HG03135 (cell line): ENCODE measurements around the gene TANGO2.

Experiments
- ATAC-seq: cut with Tn5 transposase; IDR thresholded peaks from one replicate; pipeline ENCODE4 v1.9.1; 2021; ENCODE audit warnings: mild to moderate bottlenecking, moderate library complexity; ENCODE audit not compliant: unreplicated experiment

Gene TANGO2

GRCh38 chr22:20020533-20021195, at the start of gene TANGO2:
TANGO2 (plus strand) TSS chr22:20021110; CDS start chr22:20036799, 15,689 bp downstream.
- ATAC-seq = peak; percentile 77

- ATAC-seq = no peak
These were observed 49.4 kb upstream of the TANGO2 start for GRCh38 chr22:19971276-19972124.

GRCh38 chr22:19972251-19972650, 48.7 kb upstream of the TANGO2 start:
- no peak for ATAC-seq

- no peak for ATAC-seq
These were observed 48.0 kb upstream of the TANGO2 start for GRCh38 chr22:19972652-19973550.

GRCh38 chr22:19973551-19974267, 47.2 kb upstream of the TANGO2 start:
- no peak for ATAC-seq

DNA sequence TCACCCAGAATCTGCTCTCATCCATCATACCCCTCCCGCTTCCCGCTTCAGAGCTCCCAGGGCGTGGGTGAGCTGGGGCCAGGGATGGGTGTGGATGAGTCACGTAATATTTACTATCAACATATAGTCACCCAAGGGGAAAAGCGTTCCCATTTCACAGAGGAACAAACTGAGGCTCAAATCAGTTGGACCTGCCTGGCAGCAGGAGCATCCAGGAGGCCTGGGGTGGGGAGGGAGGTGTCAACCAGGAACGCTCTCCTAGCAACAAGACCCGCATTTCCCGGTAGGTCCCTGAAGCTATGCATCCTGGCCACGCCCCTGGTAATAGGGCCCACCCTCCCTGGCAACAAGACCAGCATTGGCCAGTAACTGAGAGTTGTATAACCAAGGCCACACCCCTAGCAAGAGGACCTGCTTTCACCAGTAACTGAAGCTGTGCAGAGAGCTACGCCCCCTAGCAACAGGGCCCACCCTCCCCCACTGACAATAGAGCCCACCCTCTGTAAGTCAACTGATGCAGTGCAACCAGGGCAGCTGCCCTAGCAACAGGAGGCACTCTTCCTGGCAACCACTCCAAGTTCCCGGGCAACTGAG, 46.5 kb upstream of the TANGO2 start:
- no peak for ATAC-seq

- ATAC-seq = no peak
These were observed 45.8 kb upstream of the TANGO2 start for GRCh38 chr22:19974935-19975706.

- no peak for ATAC-seq
These were observed 45.2 kb upstream of the TANGO2 start for GRCh38 chr22:19975707-19976035.

GRCh38 chr22:19976671-19977070, 44.2 kb upstream of the TANGO2 start:
- ATAC-seq = no peak

DNA sequence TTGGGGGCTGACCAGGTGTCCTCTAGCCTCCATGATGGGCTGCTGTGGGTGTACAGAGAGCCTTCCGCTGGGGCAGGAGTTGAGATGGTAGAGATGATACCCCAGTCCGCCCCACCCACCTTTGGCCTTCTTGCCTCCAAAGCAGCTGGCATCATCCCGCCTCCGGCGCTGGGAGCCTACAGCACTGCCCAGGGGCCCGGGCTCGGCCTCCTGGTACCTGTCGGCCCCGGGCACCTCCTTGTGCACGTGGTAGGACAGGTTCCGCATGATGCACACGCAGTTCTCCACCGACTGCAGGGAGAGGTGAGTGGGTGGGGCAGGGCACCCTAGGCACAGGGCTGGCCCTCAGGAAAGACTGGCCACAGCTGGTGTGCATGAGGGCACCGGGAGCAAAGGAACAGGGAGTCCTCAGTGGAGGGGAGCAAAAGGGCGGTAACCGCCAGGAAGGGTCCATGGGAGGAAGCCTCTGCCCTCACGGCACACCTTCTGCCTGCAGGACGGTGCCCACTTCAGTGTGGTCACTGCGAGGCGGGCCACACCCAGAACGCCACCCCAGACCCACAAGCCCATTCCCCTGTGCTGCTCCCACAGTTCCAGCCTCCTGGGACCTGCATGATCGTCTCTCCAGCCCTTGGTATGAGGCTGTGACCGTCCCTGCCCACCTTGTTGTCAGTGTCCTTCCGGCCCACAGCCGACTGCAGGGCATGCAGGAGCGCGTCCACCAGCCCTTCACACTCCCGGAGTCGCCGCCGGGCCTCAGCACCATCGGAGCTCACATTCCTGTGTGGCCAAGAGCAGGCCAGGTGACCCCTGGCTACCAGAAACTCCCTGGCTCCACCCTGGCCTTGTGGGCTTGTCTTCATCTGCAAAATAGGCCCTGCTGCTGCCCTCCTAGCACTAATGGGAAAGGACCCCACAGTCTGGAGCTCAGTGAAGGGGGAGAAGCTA, 43.3 kb upstream of the TANGO2 start:
- no peak for ATAC-seq

- ATAC-seq = no peak
These were observed 42.2 kb upstream of the TANGO2 start for GRCh38 chr22:19978748-19979147.

- no peak for ATAC-seq
These were observed 41.0 kb upstream of the TANGO2 start for GRCh38 chr22:19979712-19980493.

DNA sequence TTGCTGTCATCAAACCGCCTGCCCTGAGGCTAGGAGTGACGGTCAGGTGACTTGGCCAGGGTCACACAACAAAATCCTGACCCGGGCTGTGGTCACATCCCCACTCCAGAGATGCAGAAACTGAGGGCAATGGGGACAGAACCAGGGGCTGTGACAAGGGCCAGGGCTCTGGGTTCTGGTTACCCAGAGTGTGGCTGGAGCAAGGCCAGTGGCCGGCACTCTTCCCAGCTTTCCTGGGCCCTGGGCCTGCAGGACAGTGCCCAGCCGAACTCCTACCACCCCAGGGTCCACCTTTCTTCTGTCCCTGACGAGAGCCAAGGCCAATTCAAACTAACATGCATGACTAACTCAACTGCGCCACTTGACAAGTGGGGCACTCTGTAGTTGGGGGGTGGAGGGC, 40.1 kb upstream of the TANGO2 start:
- no peak for ATAC-seq

GRCh38 chr22:19981171-19981960, 39.5 kb upstream of the TANGO2 start:
- no peak for ATAC-seq

DNA sequence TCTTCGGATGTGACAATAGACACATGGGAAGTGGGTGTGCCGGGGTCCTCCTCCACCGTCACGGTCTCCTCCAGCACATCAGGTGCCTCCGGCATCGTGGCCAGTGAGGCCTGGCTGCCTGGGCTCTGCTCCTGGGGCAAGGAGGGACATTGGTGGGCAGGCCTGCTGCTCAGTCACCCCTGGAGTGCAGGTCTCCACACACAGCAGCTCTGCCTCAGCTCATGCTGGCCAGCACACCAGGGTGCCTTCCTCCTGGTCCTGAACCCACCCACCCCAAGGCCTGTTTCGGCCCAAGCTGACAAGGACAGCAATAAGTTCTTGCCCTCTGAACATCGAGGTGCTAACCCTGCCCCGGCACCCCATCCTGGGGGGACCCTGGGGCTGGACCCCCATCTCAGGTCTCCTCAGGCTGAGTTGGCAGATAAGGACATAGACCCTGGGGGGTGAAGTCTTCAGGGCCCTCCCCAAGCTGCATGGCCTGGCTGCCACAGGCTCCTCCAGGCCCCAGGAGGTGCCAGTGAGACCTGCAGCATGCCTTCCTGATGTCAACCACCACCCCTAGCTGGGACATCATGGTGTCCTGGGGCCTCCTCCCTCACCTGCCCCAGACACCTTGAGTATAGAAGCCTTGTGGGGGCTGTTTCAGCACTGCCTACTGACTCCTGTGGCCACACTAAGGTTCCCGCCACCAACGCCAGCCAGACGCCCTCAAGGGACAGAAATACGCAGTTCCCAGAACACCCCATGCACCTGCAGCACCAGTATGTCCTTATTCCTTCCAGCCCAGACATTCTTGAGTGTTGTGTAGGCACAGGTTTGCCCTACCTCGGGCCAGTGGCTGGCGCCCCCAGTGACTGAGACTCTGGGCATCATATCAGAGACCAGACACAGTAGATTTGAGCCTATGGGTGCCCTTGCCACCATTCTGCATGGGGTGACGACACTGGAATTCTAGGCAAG, 38.7 kb upstream of the TANGO2 start:
- ATAC-seq = no peak
